GM13977 (cell line): ENCODE measurements around the gene EDEM1.

Experiments used
- DNase-seq: peaks from one replicate; pipeline ENCODE4 v3.0.0; 2012; ENCODE audit warnings: low spot score
- CTCF ChIP-seq: IDR thresholded peaks from 2 replicates; pipeline ENCODE4 v1.5.1; 2012; ENCODE audit warnings: mild to moderate bottlenecking, control low read depth; ENCODE audit not compliant: insufficient read depth; ENCODE audit errors: extremely low read depth, missing control alignments
- in situ Hi-C: fragments of 300-500 bp; cut with MboI; formaldehyde crosslinking; loops from one replicate; pipeline ENCODE4 v1.12.0; 2022; ENCODE audit warnings: low sequenced_read_pairs, low pct_unique_long_range_greater_than_20kb, mixed read lengths, inconsistent platforms; ENCODE audit not compliant: unreplicated experiment

Gene EDEM1

GRCh38 chr3:5210926-5211325 is 23.4 kb downstream of the EDEM1 start:
- in situ Hi-C loops: no loop called here
- DNase-seq: no peak
- TF ChIP-seq CTCF: no peak

GRCh38 chr3:5212628-5213573 is 25.4 kb downstream of the EDEM1 start:
- DNase-seq: no peak
- in situ Hi-C loops: no loop called here
- TF ChIP-seq CTCF: no peak

- no peak for DNase-seq
- in situ Hi-C loops: no loop called here
- TF ChIP-seq CTCF: no peak
Measured at GRCh38 chr3:5213574-5213966, 26.1 kb downstream of the EDEM1 start.

GRCh38 chr3:5214352-5214751 is 26.8 kb downstream of the EDEM1 start:
- no peak for TF ChIP-seq CTCF
- DNase-seq: no peak
- in situ Hi-C loops: no loop called here

- no peak for DNase-seq
- in situ Hi-C loops: no loop called here
- no peak for TF ChIP-seq CTCF
Measured at GRCh38 chr3:5217824-5218595, 30.5 kb downstream of the EDEM1 start.

- DNase-seq: no peak
- TF ChIP-seq CTCF: no peak
- in situ Hi-C loops: no loop called here
Measured at GRCh38 chr3:5218815-5219214, 31.3 kb downstream of the EDEM1 start.
